HepG2 (cell line): ENCODE results near the gene CCDC126. TPM values are rescaled to one million over a fixed set of nuclear protein-coding genes. Genes with fewer than 3 reads are reported as not detected.

ENCODE experiments used
- ATAC-seq: fragments of 200-7000 bp; cut with Tn5 transposase; 3 replicates; pipeline ENCODE4 v1.9.1; 2020; ENCODE audit warnings: mild to moderate bottlenecking, moderate library complexity
- BruUV-seq: library from RNA; stranded (reverse); fragments of 400-500 nt; replicated peaks from 2 replicates; lab custom pipeline; 2021; lab: Mats Ljungman, UMichigan
- CTCF ChIA-PET: fragments of 300-600 bp; formaldehyde crosslinking; extraction: SDS; loops from one replicate; lab custom pipeline; 2021; ENCODE audit warnings: low total read pairs, inconsistent platforms, low intra/inter-chr PET ratio; lab: Yijun Ruan, JAX
- POLR2A ChIA-PET: fragments of 350-600 bp; sonication (Branson Sonifier 250); formaldehyde crosslinking; loops from one replicate; lab custom pipeline; 2020; ENCODE audit warnings: antibody characterized with exemption, inconsistent platforms; lab: Yijun Ruan, JAX
- DNase-seq: peaks from one replicate; pipeline ENCODE4 v3.0.0-alpha.2; 2015; ENCODE audit warnings: low spot score
- FAIRE-seq: peaks from 3 replicates; lab custom pipeline; 2011; peaks lifted over from hg19 to GRCh38; lab: Jason Lieb, UNC
- H2AFZ ChIP-seq: one replicate; pipeline ENCODE4 v1.6.1; 2011; ENCODE audit warnings: low read length, inconsistent platforms
- H3K27ac ChIP-seq: fragments of 300-600 bp; 3 replicates; pipeline ENCODE4 v1.8.0; 2011; ENCODE audit warnings: mixed run types, mild to moderate bottlenecking, mixed read lengths, low read length, inconsistent platforms; ENCODE audit not compliant: insufficient read depth; ENCODE audit errors: extremely low read length
- H3K27me3 ChIP-seq, 2 experiments: fragments of 200-600 bp in 1 of 2; 2 replicates in 1 of 2; 3 replicates in 1 of 2; pipeline versions ENCODE4 v1.6.0 to v1.8.0; 2011; ENCODE audit warnings: low read length in 2 of 2, mild to moderate bottlenecking in 2 of 2, moderate library complexity in 2 of 2, inconsistent platforms in 1 of 2; ENCODE audit not compliant: insufficient read depth in 2 of 2, control insufficient read depth in 1 of 2
- H3K36me3 ChIP-seq, 2 experiments: fragments of 200-600 bp in 1 of 2; replicated peaks in 1 of 2; 2 replicates in 1 of 2; 3 replicates in 1 of 2; pipeline versions ENCODE4 v1.5.1 to v1.8.0; 2011; ENCODE audit warnings: low read length in 2 of 2, inconsistent platforms in 1 of 2; ENCODE audit not compliant: insufficient read depth in 2 of 2, control insufficient read depth in 1 of 2
- H3K4me1 ChIP-seq: 2 replicates; pipeline ENCODE4 v1.5.1; 2012; ENCODE audit warnings: low read length, inconsistent platforms; ENCODE audit not compliant: insufficient read depth
- H3K4me2 ChIP-seq: 2 replicates; pipeline ENCODE4 v1.6.0; 2011; ENCODE audit warnings: low read depth, low read length, inconsistent platforms
- H3K4me3 ChIP-seq, 3 experiments: fragments of 200-600 bp in 1 of 3; sonication (generic), shearing (Covaris generic) in 1 of 3; replicated peaks in 1 of 3; 2 replicates each; pipeline ENCODE4 v1.5.1; 2011 to 2016; ENCODE audit warnings: low read length in 3 of 3, inconsistent platforms in 2 of 3, low read depth in 2 of 3, mild to moderate bottlenecking in 2 of 3, control low read depth in 1 of 3, mixed read lengths in 1 of 3; ENCODE audit not compliant: insufficient read depth in 1 of 3
- H3K79me2 ChIP-seq: one replicate; pipeline ENCODE4 v1.6.1; 2011; ENCODE audit warnings: low read length, inconsistent platforms; ENCODE audit not compliant: insufficient read depth
- H3K9ac ChIP-seq: 2 replicates; pipeline ENCODE4 v1.6.0; 2011; ENCODE audit warnings: mild to moderate bottlenecking, low read depth, low read length, inconsistent platforms; ENCODE audit not compliant: insufficient read depth
- H3K9me3 ChIP-seq: 2 replicates; pipeline ENCODE4 v1.5.1; 2012; ENCODE audit warnings: mild to moderate bottlenecking, low read length
- H4K20me1 ChIP-seq: 2 replicates; pipeline ENCODE4 v1.6.0; 2011; ENCODE audit warnings: inconsistent platforms, mild to moderate bottlenecking, low read length, moderate library complexity; ENCODE audit not compliant: insufficient read depth
- REL ChIP-seq: sonication (generic); formaldehyde crosslinking; conservative IDR thresholded peaks from 2 replicates; pipeline ENCODE4 v1.8.0; 2022; ENCODE audit warnings: mild to moderate bottlenecking, missing genetic modification reagents, moderate library complexity
- ZBTB42 ChIP-seq: sonication (generic); formaldehyde crosslinking; IDR thresholded peaks from 2 replicates; pipeline ENCODE4 v1.5.0; 2020; ENCODE audit warnings: mild to moderate bottlenecking, missing genetic modification reagents
- WGBS: methylation state at CpG from one replicate; pipeline ENCODE4 v1.1.6; 2017; ENCODE audit warnings: low lambda C conversion rate; 5-methylcytosine and 5-hydroxymethylcytosine counted together
- in situ Hi-C: cut with HindIII; loops from 2 replicates; pipeline ENCODE4 v1.10.0; 2017; ENCODE audit warnings: low pct_unique_long_range_greater_than_20kb; ENCODE audit not compliant: extremely low pct_ligation_motif_present
- intact Hi-C: fragments of 100-400 bp; cut with micrococcal nuclease; formaldehyde crosslinking; loops from one replicate; pipeline ENCODE4 v1.10.0; 2022; ENCODE audit not compliant: unreplicated experiment
- polyA plus RNA-seq, 8 experiments: library from polyadenylated mRNA; depleted of rRNA in 3 of 8; stranded (reverse) in 7 of 8; unstranded in 1 of 8; fragments of >200 nt; fragmentation: Illumina TruSeq in 4 of 8; extraction: Trizol in 4 of 8; gene quantifications; 2 replicates each; pipeline versions ENCODE4 v1.2.1 to v1.2.3, GENCODE V29; 2011 to 2016; ENCODE audit warnings: low read depth in 4 of 8, missing spikeins in 1 of 8, mixed read lengths in 1 of 8; ENCODE audit not compliant: insufficient read depth in 1 of 8
- total RNA-seq, 5 experiments: library from RNA; depleted of rRNA; stranded (reverse); fragments of >200 nt; fragmentation: Illumina TruSeq; extraction: Trizol; gene quantifications; 2 replicates each; pipeline ENCODE4 v1.2.3, GENCODE V29; 2016; ENCODE audit warnings: low read depth in 1 of 5

Gene CCDC126
- total and polyA plus RNA-seq, 2 of the 13 experiments (the other 11 are each of a cell fraction or from before 2014, with no cell fraction given), result 3.5 to 9.3 TPM

GRCh38 chr7:23617482-23617881, 20.3 kb downstream of the CCDC126 start:
- Histone ChIP-seq H2AFZ (no peak overlapping the region), H3K27me3 (no peaks in the 10 kb centered on the region), H3K79me2 (no peaks in the 10 kb centered on the region), H3K4me1 (peaks cover 4% of the 10 kb centered on the region; the same call in 1 of the 2 replicates), H3K9me3 (peaks cover 12% of the 10 kb centered on the region; the same call in 1 of the 2 replicates), H3K27ac (no peak overlapping the region), H3K9ac (no peak overlapping the region), H3K4me3 (no peak overlapping the region), H4K20me1 (no peaks in the 10 kb centered on the region), H3K4me2 (no peak overlapping the region), H3K36me3 (no peaks in the 10 kb centered on the region)
- no TSS peak for BruUV-seq
- no peak for DNase-seq
- intact Hi-C loops, result no loop called here
- no peak for TF ChIP-seq REL (CRISPR knock-in tag)
- in situ Hi-C loops, result no loop called here
- no peak for FAIRE-seq
- ATAC-seq, result no peak
- CTCF ChIA-PET, result no interaction called here
- POLR2A ChIA-PET, result no interaction called here
- 96% methylated on average over 1 of the region's 1 CpG for WGBS

DNA sequence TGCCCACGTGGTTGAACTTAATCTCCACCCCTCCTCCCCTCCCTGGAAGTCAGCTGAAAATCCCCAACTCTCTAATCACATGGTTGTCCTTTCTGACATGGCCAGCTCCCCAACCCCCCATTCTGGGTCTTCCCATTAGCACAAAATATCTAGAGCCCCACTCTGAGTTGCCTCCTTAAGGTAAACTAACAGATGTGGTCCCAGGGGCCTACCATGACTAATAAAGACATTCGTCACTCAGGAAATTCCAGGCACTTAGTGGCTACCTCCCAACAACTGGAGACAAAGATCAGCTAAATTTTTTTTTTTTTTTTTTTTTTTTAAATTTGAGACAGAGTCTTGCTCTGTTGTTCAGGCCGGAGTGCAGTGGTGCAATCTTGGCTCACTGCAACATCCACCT, 21.1 kb downstream of the CCDC126 start:
- no peak for DNase-seq
- no peak overlapping the region for H3K27ac ChIP-seq
- peaks cover 7% of the 10 kb centered on the region; the same call in 1 of the 2 replicates for H3K4me1 ChIP-seq
- no peak overlapping the region for H2AFZ ChIP-seq
- no peaks in the 10 kb centered on the region for H3K27me3 ChIP-seq
- FAIRE-seq, result no peak
- in situ Hi-C loops, result no loop called here
- H3K4me3 ChIP-seq, result no peak overlapping the region
- no peak for TF ChIP-seq ZBTB42 (CRISPR knock-in tag)
- POLR2A ChIA-PET, result no interaction called here
- no peaks in the 10 kb centered on the region for H4K20me1 ChIP-seq
- WGBS, result 87% methylated on average over 3 of the region's 3 CpGs
- BruUV-seq, result no TSS peak
- CTCF ChIA-PET, result no interaction called here
- no peaks in the 10 kb centered on the region for H3K36me3 ChIP-seq
- ATAC-seq, result no peak
- peaks cover 12% of the 10 kb centered on the region; the same call in 1 of the 2 replicates for H3K9me3 ChIP-seq
- H3K9ac ChIP-seq, result no peak overlapping the region
- H3K4me2 ChIP-seq, result no peak overlapping the region
- intact Hi-C loops, result no loop called here
- no peaks in the 10 kb centered on the region for H3K79me2 ChIP-seq
